Spinal cord (tissue), 10 donors: Measurements from ENCODE around the gene PLEKHF1. TPM values are rescaled to one million over a fixed set of nuclear protein-coding genes. Genes with fewer than 3 reads are reported as not detected.

Source experiments
- DNase-seq, 6 donors: peaks; one replicate each; pipeline versions ENCODE4 v3.0.0 to v3.0.0-alpha.2; 2013 to 2015; ENCODE audit warnings: low spot score in 6 of 6, low read depth in 4 of 6
- H3K27ac ChIP-seq: one replicate; pipeline ENCODE4 v1.5.1; 2013; ENCODE audit warnings: low read depth, low read length, control low read depth
- H3K27me3 ChIP-seq: one replicate; pipeline ENCODE4 v1.6.1; 2013; ENCODE audit warnings: low read length; ENCODE audit not compliant: control insufficient read depth, insufficient read depth
- H3K36me3 ChIP-seq: one replicate; pipeline ENCODE4 v1.6.1; 2013; ENCODE audit warnings: low read length; ENCODE audit not compliant: control insufficient read depth, insufficient read depth
- H3K4me1 ChIP-seq: one replicate; pipeline ENCODE4 v1.6.1; 2013; ENCODE audit warnings: low read length; ENCODE audit not compliant: control insufficient read depth, insufficient read depth
- H3K4me3 ChIP-seq: one replicate; pipeline ENCODE4 v1.5.1; 2013; ENCODE audit warnings: low read depth, low read length, control low read depth
- H3K9me3 ChIP-seq: one replicate; pipeline ENCODE4 v1.6.1; 2013; ENCODE audit warnings: low read length; ENCODE audit not compliant: control insufficient read depth, insufficient read depth
- WGBS: methylation state at CpG from one replicate; pipeline ENCODE4 v1.1.5; 2013; ENCODE audit warnings: missing lambda C conversion rate; ENCODE audit not compliant: insufficient coverage; 5-methylcytosine and 5-hydroxymethylcytosine counted together
- polyA plus RNA-seq, 2 donors: library from polyadenylated mRNA; unstranded; fragments of 120-200 nt; gene quantifications; one replicate each; pipeline ENCODE4 v1.2.1, GENCODE V29; 2013; ENCODE audit not compliant: insufficient read length in 2 of 2
- total RNA-seq, 2 donors: library from RNA; depleted of rRNA in 1 of 2; stranded (reverse); fragments of 120-200 nt in 1 of 2; fragments of >200 nt in 1 of 2; gene quantifications; one replicate each; pipeline versions ENCODE4 v1.2.3 to v1.2.4, GENCODE V29; 2013 to 2014
- donor health status: healthy.

PLEKHF1 gene
- total and polyA plus RNA-seq, 4 donors = 3.1 to 6.7 (median 4.5) TPM

DNA sequence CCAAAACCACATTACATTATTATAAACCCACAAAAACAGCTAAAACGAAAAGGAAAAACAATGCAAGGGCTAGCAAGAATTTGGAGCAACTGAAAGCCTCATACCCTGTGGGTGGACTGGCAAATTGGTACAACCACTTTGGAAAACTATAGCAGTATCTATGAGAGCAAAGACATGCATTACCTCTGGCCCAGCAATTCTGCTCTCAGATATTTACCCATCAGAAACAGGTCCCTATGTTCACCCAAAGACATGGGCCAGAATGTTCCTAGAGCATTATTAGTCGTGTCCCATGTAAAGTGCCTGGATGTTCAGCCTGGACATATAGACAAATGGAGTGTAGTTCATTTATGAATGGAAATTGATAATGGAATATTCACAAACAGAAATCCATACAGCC, 31.3 kb upstream of the PLEKHF1 start:
- DNase-seq = no peak
- Histone ChIP-seq H3K4me1 (peaks cover 16% of the 10 kb centered on the region), H3K36me3 (no peaks in the 10 kb centered on the region), H3K4me3 (no peak overlapping the region), H3K9me3 (peaks cover 2% of the 10 kb centered on the region), H3K27ac (no peak overlapping the region), H3K27me3 (no peaks in the 10 kb centered on the region)
- no CpG with 5 or more reads among the region's 2 CpGs for WGBS

DNA sequence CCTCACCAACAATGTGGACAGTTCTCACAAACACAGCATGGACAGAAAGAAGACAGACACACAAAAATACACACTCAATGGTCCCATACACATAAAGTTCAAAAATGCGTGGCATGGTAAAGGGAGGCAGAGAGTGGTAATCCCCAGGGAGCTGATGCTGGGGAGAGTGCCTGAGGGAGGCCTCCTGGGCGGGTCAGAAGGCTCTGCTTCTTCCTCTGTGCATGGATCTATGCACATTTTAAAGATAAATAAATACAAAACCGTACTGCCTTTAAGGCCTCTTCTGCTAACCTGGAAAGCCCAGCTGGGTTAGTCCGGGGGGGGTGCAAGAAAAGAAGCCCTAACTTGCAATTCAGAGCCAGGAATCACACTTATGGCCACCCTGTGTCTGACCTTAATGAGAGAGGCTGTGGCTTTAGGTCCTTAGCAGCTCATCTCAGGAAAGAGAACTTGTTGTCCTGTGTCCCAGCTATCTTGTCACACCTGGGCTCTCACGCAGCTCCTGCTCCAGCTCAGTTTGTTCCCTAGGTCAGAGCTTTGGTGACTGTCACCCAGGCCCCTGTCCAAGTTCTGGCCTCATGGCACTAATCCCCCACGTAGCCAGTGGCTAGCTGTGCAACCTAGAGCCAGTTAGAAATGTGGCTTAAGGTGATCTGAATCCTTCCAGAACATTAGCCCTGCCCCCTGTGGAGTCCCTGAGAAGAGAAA, 30.7 kb upstream of the PLEKHF1 start:
- Histone ChIP-seq H3K9me3 (peaks cover 2% of the 10 kb centered on the region), H3K27me3 (no peaks in the 10 kb centered on the region), H3K4me1 (peaks cover 16% of the 10 kb centered on the region), H3K36me3 (no peaks in the 10 kb centered on the region), H3K27ac (no peak overlapping the region), H3K4me3 (no peak overlapping the region)
- no peak for DNase-seq
- WGBS = 83% methylated on average over 4 of the region's 6 CpGs

DNA sequence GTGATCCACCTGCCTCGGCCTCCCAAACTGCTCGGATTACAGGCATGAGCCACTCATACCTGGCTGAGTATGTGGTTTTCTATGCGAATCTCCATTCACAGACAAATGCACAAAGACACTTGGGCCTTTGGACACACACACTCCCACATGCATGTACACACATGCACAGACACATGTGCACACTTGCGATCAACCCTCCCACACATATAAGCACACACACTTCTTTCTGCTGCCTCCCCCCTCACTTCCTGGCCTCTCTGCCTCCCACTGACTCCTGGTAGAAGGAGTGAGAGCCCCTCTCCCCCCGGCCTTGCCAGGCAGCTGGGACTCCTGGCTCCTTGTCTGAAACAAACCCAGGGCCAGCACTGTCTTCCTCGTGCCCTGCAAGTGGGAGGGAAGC, 29.3 kb upstream of the PLEKHF1 start:
- 92% methylated on average over 6 of the region's 6 CpGs for WGBS
- DNase-seq = no peak
- no peak overlapping the region for H3K4me3 ChIP-seq
- H3K4me1 ChIP-seq = peaks cover 16% of the 10 kb centered on the region
- peaks cover 2% of the 10 kb centered on the region for H3K9me3 ChIP-seq
- no peak overlapping the region for H3K27ac ChIP-seq
- H3K27me3 ChIP-seq = no peaks in the 10 kb centered on the region
- H3K36me3 ChIP-seq = no peaks in the 10 kb centered on the region

DNA sequence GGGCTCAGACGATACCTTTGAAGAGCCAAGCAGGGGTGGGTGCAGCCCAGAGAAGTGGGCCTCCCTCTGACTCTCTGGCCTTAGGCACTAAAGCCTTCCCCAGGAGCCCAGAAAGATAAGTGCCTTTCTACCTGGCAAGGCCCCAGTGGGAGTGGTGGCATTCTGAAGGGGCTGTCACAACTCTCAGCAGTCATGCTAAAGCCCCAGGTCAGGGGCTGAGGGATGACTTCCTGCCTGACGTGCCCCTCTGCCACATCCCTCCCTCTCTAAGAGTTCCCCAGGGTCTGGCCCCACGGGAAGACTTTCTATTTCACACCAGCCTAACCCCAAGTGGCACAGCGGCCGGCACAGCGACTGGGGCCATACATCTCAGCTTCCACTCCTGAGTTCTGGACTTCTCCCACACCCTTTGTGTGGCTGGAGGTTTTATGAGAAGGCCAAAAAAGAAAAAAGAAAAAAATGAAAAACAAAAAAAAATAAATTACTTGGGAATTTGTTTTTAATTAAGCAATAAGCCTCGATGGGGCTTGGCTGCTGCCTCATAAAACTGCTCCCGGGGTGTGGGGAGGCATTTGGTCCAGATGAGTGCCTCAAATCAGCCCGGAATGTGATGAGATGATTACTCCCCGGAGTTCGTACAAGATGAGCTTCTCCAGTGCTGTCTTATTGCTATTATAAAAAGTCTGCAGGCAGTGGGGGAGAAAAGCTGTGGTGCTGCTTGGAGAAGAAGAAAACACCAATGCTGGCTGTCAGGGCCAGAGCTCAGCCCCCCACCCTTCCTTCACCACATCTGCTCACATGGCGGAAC, 28.5 kb upstream of the PLEKHF1 start:
- H3K27me3 ChIP-seq = no peaks in the 10 kb centered on the region
- H3K36me3 ChIP-seq = no peaks in the 10 kb centered on the region
- no peak overlapping the region for H3K27ac ChIP-seq
- DNase-seq = peak in 3 of 6 donors; percentile 16 to 97 (median 65)
- 52% methylated on average over 8 of the region's 12 CpGs for WGBS
- H3K9me3 ChIP-seq = peaks cover 2% of the 10 kb centered on the region
- H3K4me1 ChIP-seq = peaks cover 16% of the 10 kb centered on the region
- no peak overlapping the region for H3K4me3 ChIP-seq

DNA sequence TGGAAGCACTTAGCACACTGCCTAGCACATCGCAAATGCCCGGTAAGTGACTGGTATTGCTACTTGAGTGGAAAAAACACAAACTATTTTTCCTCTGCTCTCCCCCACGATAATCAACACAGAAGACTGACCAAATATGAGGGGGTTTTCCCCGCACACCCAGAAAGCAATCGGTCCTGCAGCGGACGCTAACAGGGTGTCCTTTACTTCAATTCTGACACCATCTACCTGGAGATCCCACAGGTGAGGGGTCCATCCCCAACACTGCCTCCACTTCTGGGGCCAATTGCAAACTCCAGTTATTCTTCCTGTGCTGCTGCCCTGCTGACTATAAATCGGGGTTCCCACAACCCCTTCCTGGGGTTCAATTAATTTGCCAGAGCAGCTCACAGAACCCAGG, 26.2 kb upstream of the PLEKHF1 start:
- H3K4me1 ChIP-seq = peaks cover 16% of the 10 kb centered on the region
- WGBS = 96% methylated on average over 4 of the region's 8 CpGs

DNA sequence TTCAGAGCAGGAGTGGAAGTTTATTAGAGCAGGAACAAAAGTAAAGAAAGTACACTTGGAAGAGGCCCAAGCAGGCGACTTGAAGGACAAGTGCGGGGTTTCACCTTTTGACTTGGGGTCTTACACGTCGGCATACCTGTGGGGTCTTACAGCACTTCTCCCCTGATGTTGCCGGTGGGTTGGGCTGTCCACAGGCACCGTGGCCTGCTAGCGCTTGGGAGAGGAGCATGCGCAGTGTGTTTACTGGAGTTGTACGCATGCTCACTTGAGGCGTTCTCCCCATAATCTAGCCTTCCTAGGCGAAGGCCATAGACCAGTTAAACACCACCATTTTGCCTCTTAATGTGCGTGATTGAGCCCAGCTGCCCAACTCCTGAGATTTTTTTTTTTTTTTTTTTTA, 25.0 kb upstream of the PLEKHF1 start:
- no peak for DNase-seq
- Histone ChIP-seq H3K9me3 (no peaks in the 10 kb centered on the region), H3K27me3 (no peaks in the 10 kb centered on the region), H3K4me3 (no peak overlapping the region), H3K4me1 (peaks cover 16% of the 10 kb centered on the region), H3K36me3 (no peaks in the 10 kb centered on the region), H3K27ac (no peak overlapping the region)
- 94% methylated on average over 8 of the region's 12 CpGs for WGBS

More for the DNA sequence above, 26.2 kb upstream of the PLEKHF1 start:
- Histone ChIP-seq H3K9me3 (peaks cover under 1% of the 10 kb centered on the region), H3K27ac (no peak overlapping the region), H3K4me3 (no peak overlapping the region), H3K27me3 (no peaks in the 10 kb centered on the region), H3K36me3 (no peaks in the 10 kb centered on the region)
- no peak for DNase-seq

DNA sequence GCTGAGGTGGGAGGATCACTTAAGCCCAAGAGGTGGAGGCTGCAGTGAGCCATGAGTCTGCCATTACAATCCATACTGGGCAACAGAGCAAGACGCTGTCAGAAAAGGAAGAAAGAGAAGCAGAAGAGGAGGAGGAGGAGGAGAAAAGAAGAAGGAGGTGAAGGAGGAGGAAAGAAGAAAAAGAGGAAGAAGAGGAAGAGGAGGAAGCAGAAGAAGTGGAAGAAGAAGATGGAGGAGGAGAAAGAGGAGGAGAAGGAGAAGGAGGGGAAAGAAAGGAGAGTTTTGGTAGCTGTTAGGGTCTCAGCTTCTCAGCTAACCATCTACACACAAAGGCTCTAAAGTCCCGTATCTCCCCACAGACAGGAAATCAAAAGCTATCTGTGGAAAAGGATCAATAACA, 23.7 kb upstream of the PLEKHF1 start:
- DNase-seq = no peak
- 80% methylated on average over 1 of the region's 2 CpGs for WGBS
- Histone ChIP-seq H3K9me3 (no peaks in the 10 kb centered on the region), H3K36me3 (no peaks in the 10 kb centered on the region), H3K27me3 (no peaks in the 10 kb centered on the region), H3K4me1 (peaks cover 15% of the 10 kb centered on the region), H3K27ac (no peak overlapping the region), H3K4me3 (no peak overlapping the region)

DNA sequence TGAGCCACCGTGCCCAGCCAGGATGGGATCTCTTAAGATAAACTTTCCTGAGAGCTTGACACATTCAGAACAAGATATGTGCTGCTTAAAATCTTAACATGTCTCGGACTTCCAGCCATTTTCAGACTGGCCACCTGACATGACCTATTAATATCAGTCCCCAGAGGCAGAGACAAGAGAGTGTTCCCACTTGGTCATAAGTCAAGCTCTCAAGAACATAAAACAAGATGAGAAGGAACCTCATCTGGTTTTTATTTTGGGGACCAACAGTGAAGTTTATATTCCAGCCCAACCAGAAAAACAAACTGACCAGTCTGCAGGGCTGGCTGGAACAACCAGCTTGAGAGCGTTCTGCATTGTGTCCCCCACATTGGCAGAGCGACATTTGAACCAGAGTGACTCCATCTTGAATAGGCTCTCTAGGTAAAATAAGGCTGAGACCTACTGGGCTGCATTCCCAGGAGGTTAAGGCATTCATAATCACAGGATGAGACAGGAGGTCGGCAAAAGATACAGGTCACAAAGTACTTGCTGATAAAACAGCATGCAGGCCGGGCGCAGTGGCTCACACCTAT, 21.8 kb upstream of the PLEKHF1 start:
- no peaks in the 10 kb centered on the region for H3K9me3 ChIP-seq
- no peak overlapping the region for H3K4me3 ChIP-seq
- H3K36me3 ChIP-seq = no peaks in the 10 kb centered on the region
- DNase-seq = no peak
- no peak overlapping the region for H3K27ac ChIP-seq
- WGBS = 91% methylated on average over 7 of the region's 7 CpGs
- H3K27me3 ChIP-seq = no peaks in the 10 kb centered on the region
- H3K4me1 ChIP-seq = peaks cover 6% of the 10 kb centered on the region

DNA sequence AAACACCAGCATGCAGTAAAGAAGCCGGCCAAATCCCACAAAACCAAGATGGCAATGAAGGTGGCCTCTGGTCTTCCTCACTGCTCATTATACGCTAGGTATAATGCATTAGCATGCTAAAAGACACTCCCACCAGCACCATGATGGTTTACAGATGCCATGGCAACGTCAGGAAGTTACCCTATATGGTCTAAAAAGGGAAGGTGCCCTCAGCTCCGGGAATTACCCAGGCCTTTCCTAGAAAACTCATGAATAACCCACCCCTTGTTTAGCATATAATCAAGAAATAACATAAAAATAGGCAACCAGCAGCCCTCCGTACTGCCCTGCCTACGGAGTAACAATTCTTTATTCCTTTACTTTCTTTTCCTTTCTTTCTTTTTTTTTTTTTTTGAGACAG, 21.1 kb upstream of the PLEKHF1 start:
- WGBS = 70% methylated on average over 3 of the region's 6 CpGs
- no peaks in the 10 kb centered on the region for H3K27me3 ChIP-seq
- H3K9me3 ChIP-seq = no peaks in the 10 kb centered on the region
- no peaks in the 10 kb centered on the region for H3K36me3 ChIP-seq
- no peak overlapping the region for H3K27ac ChIP-seq
- peaks cover 6% of the 10 kb centered on the region for H3K4me1 ChIP-seq
- DNase-seq = no peak
- no peak overlapping the region for H3K4me3 ChIP-seq
